ENCODE measurements around the gene TSHZ1.
A peak's percentile ranks its signal among the peaks of the same experiment; 100 is the strongest.
"Not testable (repeated sequence)": the region's sequence is repeated elsewhere in the genome, so short reads cannot be mapped to it uniquely, and the experiment has no call there.

Gene TSHZ1

DNA sequence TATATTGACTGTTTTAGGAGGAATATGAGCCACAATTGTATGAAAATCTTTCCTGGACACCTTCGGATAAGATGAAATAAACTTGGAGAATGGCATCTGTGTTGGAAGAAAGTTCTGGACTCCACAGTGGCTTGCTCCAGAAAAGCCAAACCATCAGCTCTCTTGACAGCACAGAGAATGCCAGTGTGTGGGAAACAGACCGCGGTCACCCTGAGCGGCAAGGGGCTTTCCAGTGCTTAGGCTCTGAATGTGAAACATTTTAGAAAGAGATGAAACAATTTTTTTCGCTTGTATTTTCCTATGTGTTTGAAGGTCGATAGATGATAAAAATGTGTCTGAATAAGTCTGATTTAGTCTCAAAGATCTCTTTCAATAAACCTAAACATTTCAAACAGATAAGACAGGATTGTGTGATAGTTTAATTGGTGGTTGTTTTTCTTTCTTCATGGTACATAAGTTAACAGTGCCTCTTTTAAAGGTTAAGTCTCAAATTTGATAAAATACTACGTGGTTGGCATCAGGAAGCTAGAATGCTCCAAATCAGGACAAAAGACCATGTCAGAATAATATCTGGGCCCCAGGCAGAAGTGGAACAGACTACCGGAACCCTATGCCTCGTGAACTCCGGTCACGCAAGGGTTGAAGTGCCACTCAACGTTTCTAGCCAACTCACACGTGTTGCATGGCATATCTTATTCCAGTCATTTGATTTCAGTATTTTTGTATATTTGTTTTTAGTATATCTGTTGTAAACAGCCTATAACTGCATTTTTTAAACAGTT, 30.6 kb upstream of the TSHZ1 start:
- Histone ChIP-seq H4K20me1 (no peaks in the 10 kb centered on the region), H3K27me3 (no peaks in the 10 kb centered on the region), H3K27ac (no peak overlapping the region), H3K4me3 (no peak overlapping the region), H3K4me1 (no peaks in the 10 kb centered on the region), H3K4me2 (no peak overlapping the region), H3K9ac (no peak overlapping the region), H3K36me3 (no peaks in the 10 kb centered on the region), H3K9me3 (no peaks in the 10 kb centered on the region)
- TF ChIP-seq Cebpa-rat (IDR thresholded peaks at IDR 0.05): no peak

DNA sequence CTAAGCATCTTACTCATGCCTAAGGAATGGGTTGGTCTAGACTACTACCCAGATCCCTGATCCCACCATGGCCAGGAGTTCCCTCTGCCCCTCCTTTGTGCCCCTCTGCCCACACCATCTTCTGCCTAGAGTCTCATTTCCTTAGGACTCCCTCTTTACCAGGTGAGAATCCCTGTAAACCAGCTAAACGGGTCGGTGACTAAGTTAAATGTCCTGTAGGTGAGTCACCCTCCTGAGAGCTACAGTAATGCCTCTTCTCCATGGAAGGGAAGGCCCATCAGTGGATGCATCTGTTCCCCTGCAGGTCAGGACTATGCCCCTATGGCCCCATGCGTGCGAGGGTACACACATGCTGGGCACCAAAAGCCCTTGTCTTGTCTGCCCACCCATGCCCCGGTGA, 27.1 kb upstream of the TSHZ1 start:
- H3K9ac ChIP-seq: no peak overlapping the region
- H3K27ac ChIP-seq: no peak overlapping the region
- H4K20me1 ChIP-seq: no peaks in the 10 kb centered on the region
- TF ChIP-seq Cebpa-rat (IDR thresholded peaks at IDR 0.05): no peak
- no peaks in the 10 kb centered on the region for H3K4me1 ChIP-seq
- no peak overlapping the region for H3K4me3 ChIP-seq
- no peaks in the 10 kb centered on the region for H3K36me3 ChIP-seq
- no peaks in the 10 kb centered on the region for H3K27me3 ChIP-seq
- H3K4me2 ChIP-seq: no peak overlapping the region
- H3K9me3 ChIP-seq: no peaks in the 10 kb centered on the region

DNA sequence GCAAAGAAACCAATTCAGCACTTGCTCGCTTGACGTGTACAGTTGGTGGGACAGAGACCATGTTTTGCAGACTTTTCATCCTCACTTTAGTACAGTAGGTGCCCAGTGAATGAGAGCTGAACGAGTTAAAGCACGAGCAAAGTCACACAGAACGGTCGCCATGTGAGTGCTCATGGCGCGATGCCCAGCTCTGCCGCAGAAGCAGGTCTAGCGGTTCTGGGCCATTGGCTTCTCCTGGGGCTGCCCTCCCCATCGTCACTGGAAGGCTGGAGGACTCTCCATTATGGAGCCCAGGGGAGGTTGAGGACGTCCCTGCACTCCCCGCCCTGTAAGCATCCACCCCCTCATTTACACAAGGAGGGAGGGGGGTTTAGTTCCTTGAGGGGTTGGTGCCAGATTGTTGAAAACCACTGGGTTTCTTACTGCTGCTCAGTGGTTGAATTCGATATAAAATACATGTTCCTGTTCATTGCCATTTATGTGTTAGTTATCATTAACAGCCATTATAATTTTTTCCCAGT, 26.6 kb upstream of the TSHZ1 start:
- TF ChIP-seq Cebpa-rat (IDR thresholded peaks at IDR 0.05): no peak
- no peaks in the 10 kb centered on the region for H3K27me3 ChIP-seq
- no peaks in the 10 kb centered on the region for H3K4me1 ChIP-seq
- no peaks in the 10 kb centered on the region for H3K9me3 ChIP-seq
- no peak overlapping the region for H3K4me2 ChIP-seq
- H3K4me3 ChIP-seq: no peak overlapping the region
- H4K20me1 ChIP-seq: no peaks in the 10 kb centered on the region
- no peak overlapping the region for H3K9ac ChIP-seq
- no peak overlapping the region for H3K27ac ChIP-seq
- H3K36me3 ChIP-seq: no peaks in the 10 kb centered on the region

DNA sequence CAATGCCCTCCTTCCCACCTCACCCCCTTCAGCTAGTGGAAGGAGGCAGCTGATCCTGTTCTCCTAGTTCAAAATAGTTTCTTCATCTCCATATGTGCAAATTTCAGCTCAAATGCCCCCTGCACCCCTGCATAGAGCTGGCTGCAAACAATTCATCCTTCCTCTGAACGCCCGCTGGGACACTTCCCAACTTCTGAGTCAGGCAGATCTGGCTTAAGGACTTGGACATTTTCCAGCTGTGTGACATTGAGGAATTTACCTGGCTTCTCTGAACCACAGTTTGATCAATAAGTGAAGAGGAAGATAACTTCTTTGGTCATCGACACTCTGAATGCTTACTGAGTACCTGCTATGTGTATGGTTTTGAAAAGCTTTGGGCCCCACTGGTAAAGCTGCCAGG, 25.1 kb upstream of the TSHZ1 start:
- no peak for TF ChIP-seq Cebpa-rat (IDR thresholded peaks at IDR 0.05)
- no peaks in the 10 kb centered on the region for H3K4me1 ChIP-seq
- no peak overlapping the region for H3K9ac ChIP-seq
- no peak overlapping the region for H3K4me2 ChIP-seq
- H3K27me3 ChIP-seq: no peaks in the 10 kb centered on the region
- no peaks in the 10 kb centered on the region for H4K20me1 ChIP-seq
- H3K9me3 ChIP-seq: no peaks in the 10 kb centered on the region
- no peak overlapping the region for H3K27ac ChIP-seq
- H3K36me3 ChIP-seq: no peaks in the 10 kb centered on the region
- no peak overlapping the region for H3K4me3 ChIP-seq

DNA sequence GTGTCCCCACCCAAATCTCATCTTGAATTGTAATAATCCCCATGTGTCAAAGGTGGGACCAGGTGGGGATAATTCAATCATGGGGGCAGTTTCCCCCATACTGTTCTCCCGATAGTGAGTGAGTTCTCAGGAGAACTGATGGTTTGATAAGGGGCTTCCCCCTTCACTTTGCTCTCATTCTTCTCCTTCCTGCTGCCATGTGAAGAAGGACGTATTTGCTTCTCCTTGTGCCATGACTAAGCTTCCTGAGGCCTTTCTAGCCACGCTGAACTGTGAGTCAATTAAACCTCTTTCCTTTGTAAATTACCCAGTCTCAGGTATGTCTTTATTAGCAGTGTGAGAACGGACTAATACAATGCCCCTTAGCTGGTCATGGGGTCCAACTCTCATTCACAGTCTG, 22.9 kb upstream of the TSHZ1 start:
- H3K27me3 ChIP-seq, H3K4me3 ChIP-seq, H3K36me3 ChIP-seq, H4K20me1 ChIP-seq, H3K4me1 ChIP-seq, H3K9ac ChIP-seq, H3K9me3 ChIP-seq, H3K4me2 ChIP-seq, H3K27ac ChIP-seq: not testable (repeated sequence)

DNA sequence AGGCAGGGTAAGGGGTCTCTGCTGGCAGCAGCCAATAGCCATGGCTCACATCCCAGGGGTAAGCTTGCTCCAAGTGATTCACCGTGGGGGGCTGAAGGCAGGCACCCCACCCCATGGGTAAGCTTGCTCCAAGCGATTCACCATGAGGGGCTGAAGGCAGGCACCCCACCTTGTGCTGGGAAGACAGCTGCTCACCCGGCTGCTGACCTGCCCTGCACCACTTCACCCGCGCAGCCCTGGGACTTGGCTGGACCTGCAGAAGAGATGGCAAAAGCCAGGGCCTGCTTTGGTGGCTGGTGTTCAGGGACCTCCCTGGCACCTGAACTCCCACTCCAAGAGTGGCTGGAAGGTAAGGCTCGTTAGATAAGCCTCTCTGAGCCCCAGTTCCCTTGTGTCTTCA, 20.9 kb upstream of the TSHZ1 start:
- Histone ChIP-seq H3K4me3 (no peak overlapping the region), H3K36me3 (no peaks in the 10 kb centered on the region), H4K20me1 (no peaks in the 10 kb centered on the region), H3K4me2 (no peak overlapping the region), H3K27me3 (no peaks in the 10 kb centered on the region), H3K4me1 (peaks cover 10% of the 10 kb centered on the region), H3K9ac (no peak overlapping the region), H3K27ac (no peak overlapping the region), H3K9me3 (no peaks in the 10 kb centered on the region)
- TF ChIP-seq Cebpa-rat (IDR thresholded peaks at IDR 0.05): no peak

DNA sequence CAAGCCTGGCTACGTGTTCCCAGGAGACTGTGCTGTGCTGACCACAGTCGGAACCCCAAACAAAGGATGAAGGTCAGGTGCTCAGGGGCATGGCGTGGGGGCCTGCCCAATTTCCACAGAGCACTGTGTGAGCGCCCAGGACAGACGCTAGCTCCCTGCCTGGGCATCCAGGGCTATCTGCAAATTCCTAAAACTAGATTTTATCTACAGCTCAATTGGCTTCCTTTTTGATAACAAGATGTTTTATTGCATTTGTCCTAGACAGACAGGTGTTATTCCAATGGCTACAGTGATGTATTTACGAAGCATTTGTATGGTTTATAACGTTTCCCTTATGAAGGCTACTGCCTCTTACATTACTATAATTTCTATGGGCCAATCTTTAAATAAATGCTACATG, 17.7 kb upstream of the TSHZ1 start:
- Histone ChIP-seq H3K9me3 (no peaks in the 10 kb centered on the region), H3K9ac (no peak overlapping the region), H3K4me1 (peaks cover 10% of the 10 kb centered on the region), H4K20me1 (no peaks in the 10 kb centered on the region), H3K27me3 (no peaks in the 10 kb centered on the region), H3K4me3 (no peak overlapping the region), H3K4me2 (peak overlapping the region; percentile 59), H3K27ac (no peak overlapping the region), H3K36me3 (0 out of 2 replicates have a peak, but pooled peaks cover 7% of the 10 kb centered on the region)
- TF ChIP-seq Cebpa-rat (IDR thresholded peaks at IDR 0.05): no peak

DNA sequence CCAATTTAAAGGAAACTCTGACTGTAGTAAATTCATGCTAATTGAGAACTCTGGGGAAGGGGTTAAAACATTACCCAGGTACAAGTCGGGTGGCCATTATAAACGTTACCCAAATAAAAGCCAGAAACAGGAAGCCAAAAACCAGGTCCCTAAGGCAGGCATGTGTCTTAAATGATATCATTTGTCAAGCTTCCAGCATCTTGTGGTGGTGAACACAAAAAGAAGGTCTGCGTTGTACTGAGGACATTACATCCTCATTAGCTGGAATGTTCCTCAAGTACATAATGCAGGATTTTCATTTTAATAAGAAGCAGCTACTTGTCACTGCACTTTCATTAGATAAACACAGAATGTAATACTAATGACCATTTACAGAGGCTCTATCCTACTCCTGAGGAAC, 12.6 kb upstream of the TSHZ1 start:
- H3K4me2 ChIP-seq: no peak overlapping the region
- peaks cover 5% of the 10 kb centered on the region; the same call in 1 of the 2 replicates for H3K4me1 ChIP-seq
- H3K4me3 ChIP-seq: no peak overlapping the region
- no peaks in the 10 kb centered on the region for H3K27me3 ChIP-seq
- peaks cover 45% of the 10 kb centered on the region for H4K20me1 ChIP-seq
- peaks cover 36% of the 10 kb centered on the region for H3K36me3 ChIP-seq
- H3K27ac ChIP-seq: no peak overlapping the region
- H3K9me3 ChIP-seq: no peaks in the 10 kb centered on the region
- no peak overlapping the region for H3K9ac ChIP-seq
- TF ChIP-seq Cebpa-rat (IDR thresholded peaks at IDR 0.05): no peak

DNA sequence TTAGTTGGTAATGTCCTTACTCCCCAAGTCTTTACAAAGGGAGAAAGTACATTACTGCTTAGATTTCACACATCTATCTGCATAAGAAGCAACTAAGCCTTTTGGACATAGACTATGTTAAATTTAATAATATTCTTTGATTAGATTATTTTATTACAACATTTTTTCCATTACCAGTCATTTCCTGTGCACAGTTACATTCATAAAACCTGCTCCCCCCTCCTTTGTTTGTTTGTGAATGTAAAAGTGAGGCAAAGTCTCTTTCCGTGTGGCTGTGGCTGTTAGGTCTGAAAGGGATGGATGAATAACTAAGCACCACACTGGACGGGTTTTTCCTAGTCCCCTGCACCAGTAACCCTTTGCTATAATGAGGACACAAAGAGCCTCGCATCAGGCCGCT, 11.3 kb upstream of the TSHZ1 start:
- peaks cover 11% of the 10 kb centered on the region for H3K4me1 ChIP-seq

DNA sequence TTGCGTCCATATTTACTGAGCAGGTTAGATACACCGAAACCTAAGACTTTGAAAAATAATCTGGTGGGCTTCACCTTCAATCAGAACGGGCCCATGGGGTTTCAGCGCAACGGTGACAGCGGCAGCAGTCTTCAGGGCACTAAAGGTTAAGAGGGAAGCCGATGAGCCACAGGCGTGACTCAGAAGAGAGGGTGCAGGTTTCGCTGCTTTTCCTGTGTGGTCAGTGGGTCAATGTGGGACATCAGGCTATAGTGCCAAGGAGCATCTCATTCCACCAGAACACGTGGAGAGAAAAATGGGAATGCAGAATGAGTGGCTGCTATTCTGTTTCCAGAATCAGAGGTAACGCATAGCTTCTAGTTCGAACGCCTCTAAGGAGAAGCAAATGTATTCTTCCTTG, 10.5 kb upstream of the TSHZ1 start:
- Histone ChIP-seq H3K4me3 (no peak overlapping the region), H3K27ac (no peak overlapping the region), H3K4me1 (peaks cover 18% of the 10 kb centered on the region), H3K27me3 (peaks cover 19% of the 10 kb centered on the region), H3K36me3 (peaks cover 48% of the 10 kb centered on the region), H3K9ac (no peak overlapping the region), H4K20me1 (peaks cover 65% of the 10 kb centered on the region), H3K4me2 (no peak overlapping the region), H3K9me3 (no peaks in the 10 kb centered on the region)
- TF ChIP-seq Cebpa-rat (IDR thresholded peaks at IDR 0.05): no peak

More for the DNA sequence above, 11.3 kb upstream of the TSHZ1 start:
- Histone ChIP-seq H3K27ac (no peak overlapping the region), H4K20me1 (peaks cover 58% of the 10 kb centered on the region), H3K9ac (no peak overlapping the region), H3K4me2 (no peak overlapping the region), H3K4me3 (no peak overlapping the region), H3K9me3 (no peaks in the 10 kb centered on the region), H3K27me3 (peaks cover 11% of the 10 kb centered on the region), H3K36me3 (peaks cover 41% of the 10 kb centered on the region)
- no peak for TF ChIP-seq Cebpa-rat (IDR thresholded peaks at IDR 0.05)
